Body of pancreas (tissue), 4 donors: ENCODE measurements around the gene SLC25A34. TPM values are rescaled to one million over a fixed set of nuclear protein-coding genes. Genes with fewer than 3 reads are reported as not detected.
A peak's percentile ranks its signal among the peaks of the same experiment; 100 is the strongest.

Experiments used
- ATAC-seq: fragments of 150-250 bp; one replicate; pipeline ENCODE4 v1.9.1; 2016
- DNase-seq, 4 donors: peaks; one replicate each; pipeline ENCODE4 v3.0.0-alpha.2; 2019
- H3K27ac ChIP-seq, 4 donors: fragments of 200-600 bp; sonication (generic); 1 replicate in 3 of 4; 2 replicates in 1 of 4; pipeline versions ENCODE4 v1.5.1 to v1.6.1; 2016 to 2019; ENCODE audit warnings: mild to moderate bottlenecking in 1 of 4, mixed read lengths in 1 of 4, moderate library complexity in 1 of 4
- H3K27me3 ChIP-seq, 2 donors: fragments of 200-600 bp; sonication (generic); one replicate each; pipeline ENCODE4 v1.6.0; 2016; ENCODE audit warnings: mild to moderate bottlenecking in 1 of 2
- H3K36me3 ChIP-seq, 2 donors: fragments of 200-600 bp; sonication (generic); replicated peaks in 1 of 2; 2 replicates each; pipeline ENCODE4 v1.5.1; 2016; ENCODE audit warnings: low read depth in 2 of 2; ENCODE audit not compliant: insufficient read depth in 1 of 2
- H3K4me1 ChIP-seq: fragments of 200-600 bp; sonication (generic); one replicate; pipeline ENCODE4 v1.6.0; 2016
- H3K4me3 ChIP-seq, 2 donors: fragments of 200-600 bp; sonication (generic); 1 replicate in 1 of 2; 2 replicates in 1 of 2; pipeline ENCODE4 v1.5.1; 2016 to 2019
- H3K9me3 ChIP-seq, 3 donors: fragments of 200-600 bp; sonication (generic); 1 replicate in 2 of 3; 2 replicates in 1 of 3; pipeline ENCODE4 v1.5.1; 2016
- CTCF ChIP-seq, 7 experiments: fragments of 450-650 bp in 4 of 7; fragments of 200-600 bp in 3 of 7; sonication (generic) in 3 of 7; IDR thresholded peaks; one replicate each; pipeline ENCODE4 v1.5.1; 2016 to 2019; ENCODE audit warnings: antibody characterized with exemption in 7 of 7
- POLR2A ChIP-seq, 3 donors: fragments of 450-650 bp; IDR thresholded peaks; one replicate each; pipeline ENCODE4 v1.6.1; 2016; ENCODE audit warnings: antibody characterized with exemption in 3 of 3, mild to moderate bottlenecking in 2 of 3
- WGBS, 2 donors: methylation state at CpG; one replicate each; pipeline ENCODE4 v1.1.5; 2017; 5-methylcytosine and 5-hydroxymethylcytosine counted together
- intact Hi-C: fragments of 100-400 bp; cut with DNase I; formaldehyde crosslinking; loops from one replicate; pipeline ENCODE4 v1.15.1; 2023
- total RNA-seq, 2 donors: library from RNA; depleted of rRNA; stranded (reverse); fragments of >200 nt; gene quantifications; one replicate each; pipeline ENCODE4 v1.1.0, GENCODE V29; 2016

The SLC25A34 gene
- total RNA-seq, 2 donors from 2014 or later: 5.7 to 6.9 TPM

GRCh38 chr1:15704526-15705183 is 31.4 kb upstream of the SLC25A34 start:
- Histone ChIP-seq H3K4me1 (peaks cover 14% of the 10 kb centered on the region), H3K9me3 (no peaks in the 10 kb centered on the region), H3K27me3 (no peaks in the 10 kb centered on the region), H3K4me3 (no peak overlapping the region), H3K27ac (peak overlapping the region in 3 of 4 donors; percentile 29 to 78 (median 70)), H3K36me3 (no peaks in the 10 kb centered on the region)
- DNase-seq: no peak
- ATAC-seq: no peak
- intact Hi-C loops: no loop called here
- WGBS, 2 donors: 89 to 90% methylated on average over 17 of the region's 17 CpGs
- TF ChIP-seq CTCF (IDR thresholded peaks at IDR 0.05): no peak
- no peak for TF ChIP-seq POLR2A (IDR thresholded peaks at IDR 0.05)

GRCh38 chr1:15705184-15705566 is 30.9 kb upstream of the SLC25A34 start:
- no peak for TF ChIP-seq POLR2A (IDR thresholded peaks at IDR 0.05)
- TF ChIP-seq CTCF (IDR thresholded peaks at IDR 0.05): no peak
- intact Hi-C loops: no loop called here
- Histone ChIP-seq H3K27me3 (no peaks in the 10 kb centered on the region), H3K9me3 (no peaks in the 10 kb centered on the region), H3K36me3 (no peaks in the 10 kb centered on the region), H3K4me1 (peaks cover 14% of the 10 kb centered on the region), H3K4me3 (no peak overlapping the region), H3K27ac (no peak overlapping the region)
- WGBS, 2 donors: 95 to 96% methylated on average over 10 to 11 of the region's 11 CpGs
- DNase-seq (no peak), ATAC-seq (no peak)

GRCh38 chr1:15706751-15707150 is 29.3 kb upstream of the SLC25A34 start:
- intact Hi-C loops: no loop called here
- DNase-seq (no peak), ATAC-seq (no peak)
- no peak overlapping the region for H3K27ac ChIP-seq
- H3K4me3 ChIP-seq: no peak overlapping the region
- peaks cover 14% of the 10 kb centered on the region for H3K4me1 ChIP-seq
- 67 to 76% methylated on average over 7 of the region's 7 CpGs for WGBS, 2 donors
- TF ChIP-seq CTCF (IDR thresholded peaks at IDR 0.05) (no peak), POLR2A (IDR thresholded peaks at IDR 0.05) (no peak)
- no peaks in the 10 kb centered on the region for H3K9me3 ChIP-seq
- no peaks in the 10 kb centered on the region for H3K27me3 ChIP-seq
- H3K36me3 ChIP-seq: no peaks in the 10 kb centered on the region

GRCh38 chr1:15707239-15707925 is 28.7 kb upstream of the SLC25A34 start:
- intact Hi-C loops: no loop called here
- Histone ChIP-seq H3K4me1 (peaks cover 14% of the 10 kb centered on the region), H3K36me3 (no peaks in the 10 kb centered on the region), H3K4me3 (no peak overlapping the region), H3K27me3 (no peaks in the 10 kb centered on the region), H3K27ac (no peak overlapping the region), H3K9me3 (no peaks in the 10 kb centered on the region)
- TF ChIP-seq CTCF (IDR thresholded peaks at IDR 0.05) (no peak), POLR2A (IDR thresholded peaks at IDR 0.05) (no peak)
- DNase-seq (no peak), ATAC-seq (no peak)
- WGBS, 2 donors: 90 to 91% methylated on average over 8 of the region's 8 CpGs
